ENCODE measurements around the gene MUC5AC.
"Not testable (repeated sequence)": the region's sequence is repeated elsewhere in the genome, so short reads cannot be mapped to it uniquely, and the experiment has no call there.

Gene MUC5AC

DNA sequence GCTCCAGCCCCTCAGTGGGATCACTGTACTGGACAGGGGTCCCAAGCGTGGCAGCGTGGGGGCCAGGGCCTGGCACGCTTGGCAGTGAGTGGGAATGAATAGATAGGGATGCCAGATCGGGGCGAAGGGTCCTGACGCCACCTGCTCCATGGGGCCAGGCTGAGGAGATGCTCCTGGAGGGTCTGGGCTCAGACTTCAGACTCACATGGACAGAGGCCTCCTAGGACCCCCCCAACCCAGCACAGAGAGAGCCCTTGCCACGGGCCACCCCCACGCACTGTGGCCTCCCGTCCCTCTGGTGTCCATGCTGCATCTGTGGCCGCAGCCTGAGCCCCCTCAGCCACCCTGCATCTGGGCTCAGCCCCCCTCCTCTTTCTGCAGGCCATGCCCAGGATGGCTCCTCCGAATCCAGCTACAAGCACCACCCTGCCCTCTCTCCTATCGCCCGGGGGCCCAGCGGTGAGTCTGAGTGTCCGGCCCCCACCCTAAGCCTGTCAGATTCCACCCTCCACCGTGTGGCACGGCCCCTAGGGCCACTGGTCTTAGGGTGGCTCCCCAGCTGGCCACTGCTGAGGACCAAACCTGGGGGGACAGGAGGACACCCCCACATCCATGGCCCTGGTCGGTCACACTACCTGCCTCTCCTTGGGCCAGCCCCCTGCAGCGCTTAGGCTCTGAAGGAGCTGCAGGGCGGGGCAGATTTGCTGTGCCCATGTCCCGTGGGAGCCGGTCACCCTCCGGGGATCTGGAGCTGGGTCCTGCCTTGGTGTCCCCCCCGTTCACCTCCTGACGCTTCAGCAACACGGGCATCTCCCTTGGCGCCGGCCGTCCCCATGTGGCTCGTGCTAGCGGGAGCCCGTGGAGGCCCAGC, 2.7 kb downstream of the MUC5AC start:
- DNase-seq (ENCODE audit: low read depth in 2 of 2) = no peak

DNA sequence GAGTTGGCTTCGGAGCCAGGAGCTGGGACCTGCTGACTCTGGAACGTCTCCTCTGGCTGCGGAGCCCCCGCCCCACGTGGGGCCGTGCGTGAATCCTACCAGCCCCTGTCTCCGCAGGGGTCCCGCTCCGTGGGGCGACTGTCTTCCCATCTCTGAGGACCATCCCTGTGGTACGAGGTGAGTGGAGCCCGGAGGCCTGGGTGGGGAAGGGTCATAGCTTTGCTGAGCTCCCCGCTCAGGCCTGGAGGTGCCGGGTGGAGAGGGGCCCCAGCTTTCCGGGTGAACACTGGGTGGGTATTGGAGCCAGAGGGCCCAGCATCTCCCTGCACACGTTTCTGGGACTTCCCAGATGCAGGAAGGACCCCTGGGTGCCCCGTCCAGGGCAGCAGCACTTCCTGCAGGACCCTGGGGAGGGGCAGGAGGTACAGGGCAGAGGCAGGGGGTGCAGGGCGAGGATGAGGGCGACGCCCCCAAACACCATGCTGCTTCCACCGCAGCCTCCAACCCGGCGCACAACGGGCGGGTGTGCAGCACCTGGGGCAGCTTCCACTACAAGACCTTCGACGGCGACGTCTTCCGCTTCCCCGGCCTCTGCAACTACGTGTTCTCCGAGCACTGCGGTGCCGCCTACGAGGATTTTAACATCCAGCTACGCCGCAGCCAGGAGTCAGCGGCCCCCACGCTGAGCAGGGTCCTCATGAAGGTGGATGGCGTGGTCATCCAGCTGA, 3.8 kb downstream of the MUC5AC start:
- no peak for DNase-seq (ENCODE audit: low read depth in 2 of 2)

DNA sequence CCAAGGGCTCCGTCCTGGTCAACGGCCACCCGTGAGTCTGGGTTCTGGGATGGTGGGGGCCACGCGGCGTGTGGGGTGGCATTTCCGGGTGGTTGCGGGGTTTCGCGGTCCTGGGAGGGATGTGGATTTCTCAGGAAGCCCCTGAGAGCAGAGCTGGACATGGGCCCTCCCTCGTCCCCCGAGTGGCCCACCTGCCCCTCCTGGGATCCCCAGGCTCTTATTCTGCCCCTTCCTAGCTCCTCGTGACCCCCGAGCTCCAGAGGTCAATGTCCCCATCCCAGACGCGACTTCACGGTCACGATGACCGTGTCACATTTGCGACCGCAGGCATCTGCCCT, 4.4 kb downstream of the MUC5AC start:
- DNase-seq (ENCODE audit: low read depth in 2 of 2) = no peak

DNA sequence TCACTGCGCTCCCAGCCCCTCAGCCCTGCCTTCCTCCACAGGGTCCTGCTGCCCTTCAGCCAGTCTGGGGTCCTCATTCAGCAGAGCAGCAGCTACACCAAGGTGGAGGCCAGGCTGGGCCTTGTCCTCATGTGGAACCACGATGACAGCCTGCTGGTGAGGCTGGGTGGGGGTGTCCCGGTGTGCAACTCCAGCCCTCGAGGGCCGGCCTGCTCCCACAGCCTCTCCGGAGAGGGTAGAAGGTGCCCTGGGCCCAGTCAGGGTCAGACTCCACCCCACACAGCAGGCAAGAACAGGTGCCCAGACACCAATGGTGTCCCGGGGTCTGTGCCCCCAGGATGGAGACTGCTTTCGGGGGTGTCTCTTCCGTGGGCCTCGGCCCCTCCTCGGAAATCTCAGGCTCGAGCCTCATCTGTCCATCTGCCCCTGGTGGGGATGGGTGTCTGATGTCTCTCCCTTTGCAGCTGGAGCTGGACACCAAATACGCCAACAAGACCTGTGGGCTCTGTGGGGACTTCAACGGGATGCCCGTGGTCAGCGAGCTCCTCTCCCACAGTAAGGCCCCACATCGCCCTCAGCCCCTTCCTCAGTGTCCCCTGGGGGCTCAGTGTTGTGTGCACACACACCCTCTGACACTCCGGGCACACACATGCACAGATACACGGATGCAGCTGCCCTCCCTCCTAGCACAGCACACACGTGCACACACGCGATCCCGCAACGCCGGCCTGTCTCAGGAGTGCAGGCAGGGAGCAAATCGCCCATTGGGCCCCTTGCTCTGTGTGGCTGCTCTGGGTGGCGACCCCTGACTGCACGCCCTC, 4.9 kb downstream of the MUC5AC start:
- DNase-seq (ENCODE audit: low read depth in 2 of 2) = no peak

DNA sequence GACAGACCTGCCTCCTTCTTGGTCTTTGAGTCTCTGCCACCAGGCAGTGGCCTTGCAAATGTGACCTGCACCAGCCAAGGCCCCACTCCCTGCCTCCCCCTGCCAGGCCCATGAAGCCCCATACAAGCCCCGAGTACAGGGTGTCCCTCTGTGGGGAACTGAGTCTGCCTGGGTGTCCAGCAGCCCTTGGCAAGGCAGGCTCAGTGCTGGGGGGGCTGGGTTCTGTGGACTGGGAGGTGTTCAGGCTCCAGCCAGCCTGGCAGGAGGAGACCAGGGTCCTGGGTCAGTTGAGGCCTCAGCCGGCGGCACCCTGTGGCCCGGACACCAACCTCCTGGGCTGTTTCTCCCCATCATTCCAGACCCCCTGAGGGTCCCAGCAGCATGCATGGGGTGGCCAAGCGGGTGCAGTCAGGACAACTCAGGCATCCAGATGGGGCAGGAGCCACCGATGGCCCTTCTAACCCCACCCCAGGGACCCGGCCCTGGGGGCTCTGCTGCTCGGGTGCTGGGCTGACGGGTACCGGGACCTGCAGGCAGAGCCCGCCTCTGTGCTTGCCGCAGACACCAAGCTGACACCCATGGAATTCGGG, 5.7 kb downstream of the MUC5AC start:
- no peak for DNase-seq (ENCODE audit: low read depth in 2 of 2)

DNA sequence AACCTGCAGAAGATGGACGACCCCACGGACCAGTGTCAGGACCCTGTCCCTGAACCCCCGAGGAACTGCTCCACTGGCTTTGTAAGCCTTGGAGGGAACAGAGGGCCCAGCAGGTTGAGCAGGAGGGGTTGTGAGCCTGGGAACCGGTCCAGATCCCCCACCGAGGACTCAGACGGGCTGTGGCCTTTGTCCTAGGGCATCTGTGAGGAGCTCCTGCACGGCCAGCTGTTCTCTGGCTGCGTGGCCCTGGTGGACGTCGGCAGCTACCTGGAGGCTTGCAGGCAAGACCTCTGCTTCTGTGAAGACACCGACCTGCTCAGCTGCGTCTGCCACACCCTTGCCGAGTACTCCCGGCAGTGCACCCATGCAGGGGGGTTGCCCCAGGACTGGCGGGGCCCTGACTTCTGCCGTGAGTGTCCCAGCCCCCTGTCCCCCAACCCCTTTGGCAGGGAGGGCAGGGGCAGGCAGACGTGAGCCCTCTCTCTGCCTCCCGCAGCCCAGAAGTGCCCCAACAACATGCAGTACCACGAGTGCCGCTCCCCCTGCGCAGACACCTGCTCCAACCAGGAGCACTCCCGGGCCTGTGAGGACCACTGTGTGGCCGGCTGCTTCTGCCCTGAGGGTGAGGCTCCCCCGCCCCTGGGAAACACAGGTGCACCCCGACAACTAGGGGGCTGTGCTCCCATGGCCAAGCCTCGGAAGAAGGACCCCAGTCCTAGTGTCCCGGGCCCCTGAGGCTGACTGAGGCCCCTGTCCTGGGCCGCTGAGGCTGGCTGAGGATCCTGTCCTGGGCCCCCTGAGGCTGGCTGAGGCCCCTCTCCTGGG, 6.4 kb downstream of the MUC5AC start:
- DNase-seq (ENCODE audit: low read depth in 2 of 2) = no peak

DNA sequence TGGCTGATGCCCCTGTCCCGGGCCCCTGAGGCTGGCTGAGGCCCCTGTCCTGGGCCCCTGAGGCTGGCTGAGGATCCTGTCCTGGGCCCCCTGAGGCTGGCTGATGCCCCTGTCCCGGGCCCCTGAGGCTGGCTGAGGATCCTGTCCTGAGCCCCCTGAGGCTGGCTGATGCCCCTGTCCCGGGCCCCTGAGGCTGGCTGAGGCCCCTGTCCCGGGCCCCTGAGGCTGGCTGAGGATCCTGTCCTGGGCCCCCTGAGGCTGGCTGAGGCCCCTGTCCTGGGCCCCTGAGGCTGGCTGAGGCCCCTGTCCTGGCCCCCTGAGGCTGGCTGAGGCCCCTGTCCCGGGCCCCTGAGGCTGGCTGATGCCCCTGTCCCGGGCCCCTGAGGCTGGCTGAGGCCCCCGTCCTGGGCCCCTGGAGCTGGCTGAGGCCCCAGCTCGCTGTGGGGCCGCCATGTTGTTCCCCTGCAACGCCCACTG, 7.1 kb downstream of the MUC5AC start:
- DNase-seq (ENCODE audit: low read depth in 2 of 2) = not testable (repeated sequence)

DNA sequence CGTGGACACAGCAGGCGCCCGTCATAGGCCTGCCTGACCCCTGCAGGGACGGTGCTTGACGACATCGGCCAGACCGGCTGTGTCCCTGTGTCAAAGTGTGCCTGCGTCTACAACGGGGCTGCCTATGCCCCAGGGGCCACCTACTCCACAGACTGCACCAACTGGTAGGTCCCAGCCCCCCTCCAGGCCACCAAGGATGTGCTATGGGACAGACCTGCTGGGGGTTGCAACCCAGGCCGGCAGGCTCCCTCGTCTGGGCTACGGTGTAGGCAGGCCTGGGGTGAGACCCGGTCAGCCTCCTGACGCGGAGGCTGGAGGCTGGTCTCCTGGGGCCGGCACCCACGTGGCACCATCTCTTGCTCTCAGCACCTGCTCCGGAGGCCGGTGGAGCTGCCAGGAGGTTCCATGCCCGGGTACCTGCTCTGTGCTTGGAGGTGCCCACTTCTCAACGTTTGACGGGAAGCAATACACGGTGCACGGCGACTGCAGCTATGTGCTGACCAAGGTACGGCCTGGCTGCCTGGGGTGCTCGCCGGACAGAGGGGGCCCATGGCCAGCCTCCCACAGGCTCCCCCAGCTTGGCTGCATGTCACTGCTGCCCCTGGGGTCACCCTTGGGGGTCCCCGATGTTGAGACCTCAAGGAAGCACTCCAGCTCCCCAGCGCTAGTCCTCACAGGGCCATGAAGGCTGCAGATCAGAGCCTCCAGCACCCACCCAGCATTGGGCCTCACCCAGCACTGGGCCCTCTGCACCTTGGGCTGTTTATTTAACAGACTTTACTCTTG, 7.7 kb downstream of the MUC5AC start:
- DNase-seq (ENCODE audit: low read depth in 2 of 2) = no peak

DNA sequence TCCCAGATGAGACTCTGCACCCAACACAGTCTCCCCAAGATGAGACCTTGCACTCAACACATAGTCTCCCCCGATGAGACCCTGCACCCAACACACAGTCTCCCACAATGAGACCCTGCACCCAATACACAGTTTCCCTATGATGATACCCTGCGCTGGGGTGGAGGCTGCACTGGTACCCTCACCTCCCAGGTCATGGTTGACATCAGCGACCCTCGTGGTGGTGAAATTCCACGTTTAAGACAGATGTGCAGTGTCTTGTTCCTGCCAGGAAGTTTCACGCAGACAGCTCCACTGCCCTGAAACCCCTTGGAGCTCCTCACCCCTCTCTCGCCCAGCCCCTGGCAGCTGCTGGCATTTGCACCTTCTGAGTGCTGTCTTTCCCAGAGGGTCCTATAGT, 9.5 kb downstream of the MUC5AC start:
- DNase-seq (ENCODE audit: low read depth in 2 of 2) = no peak

DNA sequence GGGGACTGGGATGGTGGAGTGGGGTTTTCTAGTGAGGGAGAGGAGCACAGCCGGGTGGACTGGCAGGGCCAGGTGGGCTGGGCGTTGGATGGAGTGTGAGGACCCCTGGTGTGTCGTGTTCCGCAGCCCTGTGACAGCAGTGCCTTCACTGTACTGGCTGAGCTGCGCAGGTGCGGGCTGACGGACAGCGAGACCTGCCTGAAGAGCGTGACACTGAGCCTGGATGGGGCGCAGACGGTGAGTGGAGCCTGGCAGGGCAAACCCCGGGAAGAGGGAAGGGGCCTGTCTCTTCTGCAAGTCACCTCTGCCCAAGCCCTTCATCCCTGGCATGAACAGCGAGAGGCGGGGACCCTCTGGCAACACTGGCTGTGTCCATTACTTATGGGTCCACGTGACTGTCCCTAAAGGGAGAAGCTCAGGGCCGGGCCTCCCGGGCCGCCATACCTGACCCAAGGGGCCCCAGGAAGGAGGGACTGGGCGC, 10.0 kb downstream of the MUC5AC start:
- no peak for DNase-seq (ENCODE audit: low read depth in 2 of 2)

DNA sequence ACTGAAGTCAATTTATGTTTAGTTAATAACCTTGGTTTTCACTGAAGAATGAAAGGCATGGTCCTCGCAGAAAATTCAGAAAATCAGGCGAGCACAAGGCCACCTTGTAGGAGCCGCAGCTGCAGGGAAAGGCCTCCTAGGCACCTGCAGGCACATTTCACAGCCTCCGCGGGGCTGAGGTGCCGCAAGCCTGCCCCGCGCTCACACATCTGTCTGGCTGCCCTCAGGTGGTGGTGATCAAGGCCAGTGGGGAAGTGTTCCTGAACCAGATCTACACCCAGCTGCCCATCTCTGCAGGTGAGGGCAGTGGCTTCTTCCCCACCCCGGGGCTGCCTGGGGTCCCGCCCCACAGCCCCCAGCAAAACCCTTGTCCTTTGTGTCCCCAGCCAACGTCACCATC, 10.5 kb downstream of the MUC5AC start:
- no peak for DNase-seq (ENCODE audit: low read depth in 2 of 2)

DNA sequence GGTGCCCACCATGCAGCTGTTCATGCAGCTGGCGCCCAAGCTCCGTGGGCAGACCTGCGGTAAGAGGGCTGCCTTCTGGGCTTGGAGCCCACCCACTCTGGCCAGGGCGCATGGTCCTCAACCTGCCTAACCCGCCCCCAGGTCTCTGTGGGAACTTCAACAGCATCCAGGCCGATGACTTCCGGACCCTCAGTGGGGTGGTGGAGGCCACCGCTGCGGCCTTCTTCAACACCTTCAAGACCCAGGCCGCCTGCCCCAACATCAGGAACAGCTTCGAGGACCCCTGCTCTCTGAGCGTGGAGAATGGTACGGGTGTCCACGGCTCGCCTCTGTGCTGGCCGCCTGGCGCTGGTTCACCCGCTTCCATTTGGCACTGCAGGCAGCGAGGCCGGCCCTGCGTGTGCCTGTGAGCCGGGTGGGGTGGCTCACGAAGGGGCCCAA, 11.0 kb downstream of the MUC5AC start:
- no peak for DNase-seq (ENCODE audit: low read depth in 2 of 2)

DNA sequence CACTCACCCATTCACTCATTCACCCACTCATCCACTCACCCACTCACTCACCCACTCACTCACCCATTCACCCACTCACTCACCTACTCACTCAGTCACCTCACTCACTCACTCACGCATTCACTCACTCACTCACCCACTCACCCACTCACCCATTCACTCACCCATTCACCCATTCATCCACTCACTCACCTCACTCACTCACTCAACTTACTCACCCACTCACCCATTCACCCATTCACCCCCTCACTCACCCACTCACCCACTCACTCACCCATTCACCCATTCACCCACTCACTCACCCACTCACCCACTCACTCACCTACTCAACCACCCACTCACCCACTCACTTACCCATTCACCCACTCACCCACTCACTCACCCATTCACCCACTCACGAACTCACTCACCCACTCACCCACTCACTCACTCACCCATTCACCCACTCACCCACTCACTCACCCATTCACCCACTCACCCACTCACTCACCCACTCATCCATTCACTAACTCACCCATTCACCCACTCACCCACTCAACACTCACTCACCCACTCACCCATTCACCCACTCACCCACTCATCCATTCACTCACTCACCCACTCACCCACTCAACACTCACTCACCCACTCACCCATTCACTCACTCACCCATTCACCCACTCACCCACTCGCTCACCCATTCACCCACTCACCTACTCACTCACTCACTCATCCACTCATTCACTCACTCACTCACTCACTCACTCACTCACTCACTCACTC, 13.7 kb downstream of the MUC5AC start:
- no peak for DNase-seq (ENCODE audit: low read depth in 2 of 2)

DNA sequence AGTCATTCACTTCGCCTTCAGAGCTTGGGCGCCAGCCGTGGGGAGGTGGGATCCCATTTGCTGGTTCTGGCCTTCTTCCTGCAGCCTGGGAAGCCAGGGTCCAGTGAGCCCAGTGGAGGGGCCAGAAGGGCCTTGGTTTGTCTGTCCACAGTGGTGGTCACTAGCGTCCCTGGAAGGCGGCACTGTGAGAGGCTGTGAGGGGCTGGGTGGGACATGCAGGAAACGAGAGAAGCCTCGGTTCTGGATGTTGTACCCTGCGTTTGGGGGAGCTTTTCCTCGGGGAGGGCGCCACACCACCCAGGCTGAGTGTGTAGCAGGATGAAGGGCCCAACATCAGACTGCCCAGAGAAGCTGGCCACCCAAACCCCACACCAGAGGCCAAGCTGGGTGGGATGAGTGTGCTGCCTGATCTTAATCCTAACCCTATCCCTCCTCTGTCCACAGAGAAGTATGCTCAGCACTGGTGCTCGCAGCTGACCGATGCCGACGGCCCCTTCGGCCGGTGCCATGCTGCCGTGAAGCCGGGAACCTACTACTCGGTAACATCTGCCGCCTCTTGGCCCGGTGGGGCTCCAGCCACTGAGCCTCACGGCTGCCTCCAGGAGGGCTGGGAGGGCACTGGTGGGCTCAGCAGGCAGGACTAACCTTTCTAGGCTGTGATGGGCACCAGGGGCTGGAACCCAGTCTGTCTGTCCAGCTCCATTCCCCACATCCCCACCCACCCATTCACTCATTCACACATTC, 14.4 kb downstream of the MUC5AC start:
- DNase-seq (ENCODE audit: low read depth in 2 of 2) = no peak

DNA sequence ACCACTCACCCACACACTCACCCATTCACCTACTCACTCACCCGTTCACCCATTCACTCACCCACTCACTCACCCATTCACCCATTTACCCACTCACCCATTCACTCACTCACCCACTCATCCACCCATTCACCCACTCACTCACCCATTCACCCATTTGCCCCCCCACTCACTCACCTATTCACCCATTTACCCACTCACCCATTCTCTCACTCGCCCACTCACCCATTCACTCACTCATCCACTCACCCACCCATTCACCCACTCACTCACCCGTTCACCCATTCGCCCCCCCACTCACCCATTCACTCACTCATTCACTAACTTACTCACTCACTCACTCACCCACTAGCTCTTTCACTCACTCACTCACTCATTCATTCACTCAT, 15.0 kb downstream of the MUC5AC start:
- DNase-seq (ENCODE audit: low read depth in 2 of 2) = no peak

DNA sequence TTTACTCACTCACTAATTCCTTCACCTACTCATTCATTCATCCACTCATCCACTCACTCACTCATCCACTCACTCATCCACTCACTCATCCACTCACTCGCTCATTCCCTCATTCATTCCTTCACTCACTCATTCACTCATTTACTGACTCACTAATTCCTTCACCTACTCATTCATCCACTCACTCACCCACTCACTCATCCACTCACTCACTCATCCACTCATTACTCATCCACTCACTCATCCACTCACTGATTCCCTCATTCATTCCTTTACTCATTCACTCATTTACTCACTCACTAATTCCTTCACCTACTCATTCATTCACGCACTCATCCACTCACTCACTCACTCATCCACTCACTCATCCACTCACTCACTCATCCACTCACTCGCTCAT, 15.6 kb downstream of the MUC5AC start:
- DNase-seq (ENCODE audit: low read depth in 2 of 2) = not testable (repeated sequence)

DNA sequence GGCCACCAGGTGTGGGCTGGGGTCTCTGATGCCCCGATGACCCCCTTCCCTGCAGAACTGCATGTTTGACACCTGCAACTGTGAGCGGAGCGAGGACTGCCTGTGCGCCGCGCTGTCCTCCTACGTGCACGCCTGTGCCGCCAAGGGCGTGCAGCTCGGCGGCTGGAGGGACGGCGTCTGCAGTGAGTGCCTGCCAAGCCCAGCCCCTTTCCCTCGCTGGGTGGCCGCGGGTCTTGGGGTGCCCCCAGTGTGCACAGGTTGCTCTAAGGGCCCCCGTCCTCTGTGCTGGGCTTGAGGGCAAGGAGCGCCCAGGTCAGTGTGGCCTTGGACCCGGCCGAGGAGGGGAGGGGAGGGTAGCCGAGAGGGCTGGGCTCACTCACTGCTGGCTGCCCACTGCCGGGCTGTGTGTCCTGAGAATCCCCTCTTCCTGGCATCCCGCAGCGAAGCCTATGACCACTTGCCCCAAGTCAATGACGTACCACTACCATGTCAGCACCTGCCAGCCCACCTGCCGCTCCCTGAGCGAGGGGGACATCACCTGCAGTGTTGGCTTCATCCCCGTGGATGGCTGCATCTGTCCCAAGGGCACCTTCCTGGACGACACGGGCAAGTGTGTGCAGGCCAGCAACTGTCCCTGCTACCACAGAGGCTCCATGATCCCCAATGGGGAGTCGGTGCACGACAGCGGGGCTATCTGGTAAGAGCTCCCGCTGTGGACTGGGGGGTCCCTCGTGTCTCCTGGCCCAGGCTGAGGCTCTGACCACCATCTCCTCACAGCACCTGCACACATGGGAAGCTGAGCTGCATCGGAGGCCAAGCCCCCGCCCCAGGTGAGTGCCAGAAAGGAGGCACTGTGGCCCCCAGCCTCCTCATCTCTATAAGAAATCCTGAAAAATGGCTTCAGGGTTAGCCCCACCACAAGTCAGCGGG, 17.0 kb downstream of the MUC5AC start:
- no peak for DNase-seq (ENCODE audit: low read depth in 2 of 2)

All from activated CD8-positive, alpha-beta memory T cell treated with anti-CD3 and anti-CD28 coated beads for 4 hours (primary cell).